MG63 (cell line): Measurements from ENCODE around the gene DPF3. TPM values are rescaled to one million over a fixed set of nuclear protein-coding genes. Genes with fewer than 3 reads are reported as not detected.

Experiments used
- DNase-seq: peaks from one replicate; pipeline ENCODE4 v3.0.0-alpha.2; 2020
- H3K27me3 ChIP-seq: fragments of 250-450 bp; sonication (Bioruptor Pico); 2 replicates; pipeline ENCODE4 v1.5.1; 2020; ENCODE audit warnings: mild to moderate bottlenecking, moderate library complexity
- H3K36me3 ChIP-seq: fragments of 250-450 bp; sonication (Bioruptor Pico); 2 replicates; pipeline ENCODE4 v1.5.1; 2020; ENCODE audit warnings: mild to moderate bottlenecking, moderate library complexity
- H3K4me3 ChIP-seq: fragments of 250-450 bp; sonication (Bioruptor Pico); 2 replicates; pipeline ENCODE4 v1.5.1; 2020; ENCODE audit warnings: mild to moderate bottlenecking, moderate library complexity
- H3K9me3 ChIP-seq: fragments of 250-450 bp; sonication (Bioruptor Pico); 2 replicates; pipeline ENCODE4 v1.5.1; 2020; ENCODE audit warnings: mild to moderate bottlenecking, moderate library complexity
- total RNA-seq: library from RNA; depleted of rRNA; stranded (reverse); fragments of >200 nt; shearing (Covaris generic); gene quantifications from 2 replicates; pipeline ENCODE4 v1.2.3, GENCODE V29; 2014; ENCODE audit warnings: low replicate concordance

The DPF3 gene
- total RNA-seq, 1 experiment from 2014 or later: 2.3 TPM

GRCh38 chr14:72663076-72663487 is 230.8 kb downstream of the DPF3 start:
- H3K36me3 ChIP-seq: peaks cover 7% of the 10 kb centered on the region
- H3K9me3 ChIP-seq: no peaks in the 10 kb centered on the region
- H3K4me3 ChIP-seq: no peak overlapping the region
- DNase-seq: no peak
- no peaks in the 10 kb centered on the region for H3K27me3 ChIP-seq

DNA sequence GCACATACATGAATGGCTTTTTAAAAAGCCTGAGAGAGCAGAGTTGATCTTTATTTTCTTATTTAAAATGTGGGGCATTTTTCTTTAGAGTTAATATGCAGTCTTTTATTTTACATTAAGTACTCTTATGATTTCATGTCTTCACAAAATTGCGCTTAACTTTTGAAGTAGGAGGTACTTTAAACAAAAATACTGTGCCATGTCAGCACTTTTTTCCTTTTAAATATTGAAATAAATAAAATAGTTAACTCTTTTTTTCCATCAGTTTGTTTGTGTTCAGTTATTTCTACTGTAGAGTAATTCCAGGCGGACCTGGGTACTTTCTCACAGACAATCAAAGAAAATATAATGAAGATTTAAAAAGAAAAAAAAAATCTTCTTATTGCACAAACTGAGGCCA is 231.7 kb downstream of the DPF3 start:
- Histone ChIP-seq H3K4me3 (no peak overlapping the region), H3K27me3 (no peaks in the 10 kb centered on the region), H3K36me3 (peaks cover 7% of the 10 kb centered on the region), H3K9me3 (no peaks in the 10 kb centered on the region)
- no peak for DNase-seq

- H3K27me3 ChIP-seq: no peaks in the 10 kb centered on the region
- no peak overlapping the region for H3K4me3 ChIP-seq
- H3K9me3 ChIP-seq: no peaks in the 10 kb centered on the region
- DNase-seq: peak; percentile 77
- peaks cover 5% of the 10 kb centered on the region for H3K36me3 ChIP-seq
These were observed 236.5 kb downstream of the DPF3 start for GRCh38 chr14:72657214-72657921.

DNA sequence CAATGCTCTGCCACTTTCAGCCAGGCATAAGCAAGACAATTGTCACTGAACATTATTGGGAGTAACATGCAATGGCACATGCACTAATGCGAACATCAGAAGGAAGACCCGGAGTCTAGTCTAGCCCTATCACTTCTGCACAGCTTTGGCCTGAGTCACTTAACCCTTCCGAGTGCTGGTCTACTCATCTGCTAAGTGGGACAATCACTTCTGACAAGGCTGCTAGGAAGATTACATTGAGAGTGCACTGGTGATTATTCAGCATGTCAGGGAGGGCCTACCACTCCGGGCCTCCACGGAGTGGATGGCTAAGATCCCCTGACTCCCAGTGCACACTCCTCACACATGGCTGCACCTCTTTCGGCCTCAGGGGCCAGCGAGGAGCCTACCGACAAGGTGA is 240.9 kb downstream of the DPF3 start:
- no peak for DNase-seq
- H3K4me3 ChIP-seq: no peak overlapping the region
- H3K27me3 ChIP-seq: no peaks in the 10 kb centered on the region
- no peaks in the 10 kb centered on the region for H3K36me3 ChIP-seq
- H3K9me3 ChIP-seq: no peaks in the 10 kb centered on the region

DNA sequence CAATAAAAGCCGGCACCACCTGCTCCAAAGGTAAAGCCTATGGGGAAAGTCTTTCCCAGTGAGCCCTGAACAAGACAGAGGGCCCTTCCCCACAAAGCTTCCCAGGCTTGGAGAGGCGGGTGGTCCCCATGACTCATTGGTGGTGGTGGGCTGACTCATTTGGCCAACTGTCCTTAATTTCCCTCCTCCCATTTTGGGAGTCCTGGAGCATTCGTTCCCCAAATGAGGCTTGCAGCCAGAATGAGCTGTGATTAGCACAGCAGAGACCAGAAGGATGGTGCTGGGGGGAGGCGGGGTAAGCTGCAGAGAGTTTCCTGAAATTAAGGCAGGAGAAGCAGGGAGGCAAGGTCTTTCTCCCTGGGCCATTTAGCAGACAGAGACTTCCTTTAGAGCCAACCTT is 241.7 kb downstream of the DPF3 start:
- H3K4me3 ChIP-seq: no peak overlapping the region
- H3K36me3 ChIP-seq: no peaks in the 10 kb centered on the region
- peak; percentile 66 for DNase-seq
- H3K27me3 ChIP-seq: no peaks in the 10 kb centered on the region
- H3K9me3 ChIP-seq: no peaks in the 10 kb centered on the region

- no peaks in the 10 kb centered on the region for H3K36me3 ChIP-seq
- DNase-seq: peak; percentile 63
- H3K4me3 ChIP-seq: no peak overlapping the region
- no peaks in the 10 kb centered on the region for H3K9me3 ChIP-seq
- H3K27me3 ChIP-seq: no peaks in the 10 kb centered on the region
These were observed 242.2 kb downstream of the DPF3 start for GRCh38 chr14:72651714-72652113.

GRCh38 chr14:72651081-72651480 is 242.8 kb downstream of the DPF3 start:
- Histone ChIP-seq H3K27me3 (no peaks in the 10 kb centered on the region), H3K36me3 (no peaks in the 10 kb centered on the region), H3K9me3 (no peaks in the 10 kb centered on the region), H3K4me3 (no peak overlapping the region)
- peak; percentile 88 for DNase-seq

DNA sequence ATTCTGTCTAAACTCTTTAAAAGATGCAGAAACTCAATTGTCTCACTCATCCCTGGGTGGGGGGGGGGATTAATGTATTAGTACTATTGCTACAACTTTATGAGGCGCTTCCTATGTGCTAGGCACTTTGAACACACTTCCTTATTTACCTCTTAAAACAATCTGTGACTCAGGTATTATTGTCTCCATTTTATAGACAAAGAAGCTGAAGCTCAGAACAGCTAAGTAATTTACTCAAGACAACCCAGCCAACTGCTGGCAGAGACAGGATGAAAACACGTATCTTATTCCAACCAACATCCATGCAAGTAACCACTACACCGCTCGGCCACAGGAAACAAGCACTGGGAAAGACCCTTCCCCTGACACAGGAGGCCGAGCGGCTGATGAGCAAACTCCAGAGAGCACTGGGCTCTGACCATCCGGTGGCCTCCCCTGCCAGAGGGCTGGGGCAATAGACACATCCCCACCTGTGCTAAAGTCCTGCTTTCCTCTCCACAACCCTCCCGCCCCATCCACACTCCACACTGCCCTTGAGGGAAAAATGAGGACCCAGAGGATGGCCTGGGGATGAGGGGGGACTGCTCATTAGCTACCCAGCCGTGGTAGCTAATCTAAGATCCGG is 244.2 kb downstream of the DPF3 start:
- Histone ChIP-seq H3K27me3 (no peaks in the 10 kb centered on the region), H3K9me3 (no peaks in the 10 kb centered on the region), H3K36me3 (no peaks in the 10 kb centered on the region), H3K4me3 (no peak overlapping the region)
- no peak for DNase-seq

DNA sequence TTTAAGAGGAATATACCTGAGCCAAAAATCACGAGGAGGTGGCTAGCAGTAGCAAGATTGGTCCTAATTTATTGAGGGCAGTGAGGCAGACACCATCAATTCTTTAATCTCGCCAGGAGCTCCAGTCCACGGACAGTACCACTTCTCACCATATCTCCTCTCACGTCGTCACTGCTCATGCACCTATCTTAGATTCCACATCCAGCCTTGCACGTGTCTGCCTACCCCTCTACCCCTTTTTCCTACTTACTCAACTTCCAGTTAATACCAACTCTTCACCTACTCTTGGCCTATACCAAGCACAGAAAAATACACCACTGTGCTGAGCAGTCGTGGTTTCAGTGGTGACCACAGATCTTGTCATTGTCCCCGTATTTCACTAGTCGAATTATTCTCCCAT is 246.1 kb downstream of the DPF3 start:
- no peak overlapping the region for H3K4me3 ChIP-seq
- DNase-seq: no peak

GRCh38 chr14:72646861-72647528 is 246.9 kb downstream of the DPF3 start:
- H3K4me3 ChIP-seq: no peak overlapping the region
- H3K36me3 ChIP-seq: no peaks in the 10 kb centered on the region; the same call in 1 of the 2 replicates
- peak; percentile 66 for DNase-seq
- peaks cover 3% of the 10 kb centered on the region; the same call in 1 of the 2 replicates for H3K9me3 ChIP-seq
- no peaks in the 10 kb centered on the region for H3K27me3 ChIP-seq

More for the DNA sequence above, 246.1 kb downstream of the DPF3 start:
- Histone ChIP-seq H3K36me3 (no peaks in the 10 kb centered on the region), H3K27me3 (no peaks in the 10 kb centered on the region), H3K9me3 (no peaks in the 10 kb centered on the region)

GRCh38 chr14:72645706-72646105 is 248.2 kb downstream of the DPF3 start:
- Histone ChIP-seq H3K4me3 (no peak overlapping the region), H3K27me3 (no peaks in the 10 kb centered on the region), H3K9me3 (peaks cover 6% of the 10 kb centered on the region), H3K36me3 (peaks cover 4% of the 10 kb centered on the region)
- DNase-seq: no peak

DNA sequence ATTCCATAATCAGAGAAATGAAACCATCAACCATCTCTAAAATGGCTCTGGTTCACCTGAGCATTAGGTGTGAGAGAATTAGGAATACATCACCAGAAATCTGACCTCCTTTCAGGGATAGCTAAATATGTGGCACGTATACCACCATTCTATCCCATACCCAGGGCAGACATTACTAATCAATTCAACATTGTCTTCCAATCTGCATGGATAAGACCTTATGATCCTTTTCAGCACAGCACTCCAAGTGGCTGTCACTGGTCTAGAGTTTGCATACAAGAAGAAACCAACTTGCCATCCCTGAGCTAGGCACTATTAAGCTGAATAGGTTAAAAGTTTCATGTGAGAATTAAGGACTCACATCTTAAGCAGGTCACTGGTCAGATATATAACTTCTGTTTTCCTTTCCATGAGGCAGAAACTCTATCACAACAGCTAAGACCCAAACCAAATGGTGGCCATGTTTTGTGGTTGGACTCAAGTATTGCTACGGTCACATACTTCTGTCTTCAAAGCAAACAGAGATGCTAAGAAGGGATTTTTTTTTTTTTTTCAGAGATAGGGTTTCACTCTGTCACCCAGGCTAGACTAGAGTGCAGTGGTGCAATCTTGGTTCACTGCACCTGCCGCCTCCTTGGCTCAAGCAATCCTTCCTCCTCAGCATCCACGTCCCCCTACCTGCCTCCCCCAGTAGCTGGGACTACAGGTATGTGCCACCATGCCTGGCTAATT is 249.0 kb downstream of the DPF3 start:
- DNase-seq: no peak
- Histone ChIP-seq H3K4me3 (no peak overlapping the region), H3K27me3 (no peaks in the 10 kb centered on the region), H3K36me3 (peaks cover 4% of the 10 kb centered on the region), H3K9me3 (peaks cover 12% of the 10 kb centered on the region)

- Histone ChIP-seq H3K36me3 (peaks cover 10% of the 10 kb centered on the region), H3K4me3 (no peak overlapping the region)
- no peak for DNase-seq
These were observed 249.9 kb downstream of the DPF3 start for GRCh38 chr14:72644038-72644437.

GRCh38 chr14:72643317-72643801 is 250.5 kb downstream of the DPF3 start:
- no peaks in the 10 kb centered on the region for H3K27me3 ChIP-seq
- peak; percentile 91 for DNase-seq
- H3K9me3 ChIP-seq: peaks cover 16% of the 10 kb centered on the region
- H3K4me3 ChIP-seq: no peak overlapping the region
- H3K36me3 ChIP-seq: peaks cover 10% of the 10 kb centered on the region

More at GRCh38 chr14:72644038-72644437, 249.9 kb downstream of the DPF3 start:
- peaks cover 16% of the 10 kb centered on the region for H3K9me3 ChIP-seq
- no peaks in the 10 kb centered on the region for H3K27me3 ChIP-seq

DNA sequence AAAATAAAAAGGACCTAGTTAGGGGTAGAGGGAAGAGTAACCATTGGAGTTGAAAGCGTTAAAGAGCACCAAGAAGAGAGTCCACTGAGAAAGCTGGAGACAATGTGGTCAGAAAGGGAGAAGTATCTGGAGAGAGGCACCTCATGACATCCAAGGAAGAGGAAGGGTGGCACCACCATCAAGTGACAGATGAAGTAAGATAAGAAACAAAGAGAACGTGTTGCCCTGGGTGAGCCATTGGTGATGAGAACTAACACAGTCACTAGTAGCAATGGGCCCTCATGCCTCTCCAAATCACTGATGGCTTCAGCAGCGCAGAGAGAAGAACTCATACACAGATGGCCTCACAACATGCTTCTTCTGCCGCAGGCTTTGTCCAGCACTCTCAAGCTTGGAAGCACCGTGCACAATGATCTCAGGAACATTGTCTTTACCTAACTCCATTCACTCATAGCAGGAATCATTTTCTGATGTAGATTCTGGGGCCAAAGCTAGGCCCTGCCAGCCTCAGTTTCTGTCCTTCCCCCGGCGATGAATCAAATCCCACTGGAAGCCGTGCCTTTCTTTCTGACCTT is 252.9 kb downstream of the DPF3 start:
- H3K9me3 ChIP-seq: peaks cover 16% of the 10 kb centered on the region

DNA sequence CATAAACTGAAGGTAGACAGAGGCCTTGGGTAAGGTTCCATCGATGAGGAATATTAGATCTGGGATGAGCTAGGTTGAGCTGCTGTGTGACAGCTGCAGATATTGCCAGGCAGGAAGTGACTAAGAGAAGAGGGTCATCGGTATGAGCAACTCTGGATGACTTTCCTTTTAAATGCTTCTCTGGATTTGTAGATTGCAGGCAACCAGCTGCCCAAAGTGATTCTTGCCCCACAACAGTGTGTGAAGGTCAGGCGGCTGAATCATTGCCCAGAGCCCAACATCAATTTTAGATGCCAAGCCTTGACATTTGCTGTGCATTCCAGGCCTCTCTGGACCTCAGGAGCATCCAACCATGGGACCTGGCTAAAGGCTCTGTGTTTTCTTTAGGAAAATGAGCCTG is 255.9 kb downstream of the DPF3 start:
- Histone ChIP-seq H3K9me3 (peaks cover 16% of the 10 kb centered on the region), H3K4me3 (no peak overlapping the region)
- peak; percentile 85 for DNase-seq

More for the DNA sequence above, 252.9 kb downstream of the DPF3 start:
- DNase-seq: no peak
- H3K4me3 ChIP-seq: no peak overlapping the region
- H3K36me3 ChIP-seq: peaks cover 10% of the 10 kb centered on the region
- H3K27me3 ChIP-seq: no peaks in the 10 kb centered on the region

More for the DNA sequence above, 255.9 kb downstream of the DPF3 start:
- H3K27me3 ChIP-seq: no peaks in the 10 kb centered on the region
- H3K36me3 ChIP-seq: peaks cover 10% of the 10 kb centered on the region
